ENCODE results near the gene AQP6. TPM values are rescaled to one million over a fixed set of nuclear protein-coding genes. Genes with fewer than 3 reads are reported as not detected.

The AQP6 gene
- total RNA-seq, 2 experiments from 2014 or later, result not detected

DNA sequence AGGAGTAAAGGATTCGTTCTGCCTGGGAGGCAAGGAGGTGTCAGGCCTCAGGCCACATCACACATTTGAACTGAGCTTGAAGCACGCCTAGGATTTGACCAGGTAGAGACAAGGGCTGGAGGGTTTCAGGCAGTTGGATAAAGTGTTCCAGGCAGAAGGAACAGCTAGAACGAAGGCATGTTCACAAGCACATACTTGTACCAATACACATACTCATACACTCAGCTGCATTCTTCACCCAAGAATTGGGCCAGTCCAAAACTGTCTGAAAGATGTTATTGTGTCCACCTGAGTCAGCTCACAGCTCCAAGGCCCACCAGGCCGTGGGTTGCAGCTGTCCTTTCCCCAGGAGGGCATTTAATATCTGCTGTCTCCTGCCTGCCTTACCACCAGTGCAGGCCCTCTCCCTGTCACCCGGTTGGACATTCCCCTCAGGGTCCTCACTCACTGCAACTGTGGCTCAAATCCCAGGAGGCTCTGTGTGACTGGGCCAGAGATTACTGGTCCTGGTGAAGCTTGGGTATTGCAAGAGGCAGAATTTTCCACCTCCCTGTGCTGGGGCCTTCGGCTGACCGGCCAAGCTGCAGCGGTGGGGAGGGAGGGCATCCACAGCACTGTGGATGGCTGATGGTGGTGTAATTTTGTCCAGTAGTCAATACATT, 35.0 kb upstream of the AQP6 start:
- DNase-seq (ENCODE audit: low spot score), result no peak
- Histone ChIP-seq H3K4me2 (ENCODE audit: low read length) (no peak overlapping the region), H3K4me3 (ENCODE audit: low read depth, low read length, poor library complexity, severe bottlenecking) (no peak overlapping the region), H3K36me3 (ENCODE audit: insufficient read depth, low read length) (no peaks in the 10 kb centered on the region), H3K27ac (ENCODE audit: low read depth, low read length, poor library complexity, severe bottlenecking) (no peak overlapping the region), H3K4me1 (ENCODE audit: insufficient read depth, low read length, poor library complexity, severe bottlenecking) (peaks cover 11% of the 10 kb centered on the region), H3K9me2 (ENCODE audit: insufficient read depth, low read length) (no peaks in the 10 kb centered on the region), H4K20me1 (ENCODE audit: insufficient read depth, low read length) (no peaks in the 10 kb centered on the region), H2AFZ (ENCODE audit: low read length) (no peak overlapping the region), H3K9me3 (ENCODE audit: low read length) (no peaks in the 10 kb centered on the region), H3K79me2 (ENCODE audit: insufficient read depth, low read depth, low read length) (no peaks in the 10 kb centered on the region)
- TF ChIP-seq, protein P1, sequence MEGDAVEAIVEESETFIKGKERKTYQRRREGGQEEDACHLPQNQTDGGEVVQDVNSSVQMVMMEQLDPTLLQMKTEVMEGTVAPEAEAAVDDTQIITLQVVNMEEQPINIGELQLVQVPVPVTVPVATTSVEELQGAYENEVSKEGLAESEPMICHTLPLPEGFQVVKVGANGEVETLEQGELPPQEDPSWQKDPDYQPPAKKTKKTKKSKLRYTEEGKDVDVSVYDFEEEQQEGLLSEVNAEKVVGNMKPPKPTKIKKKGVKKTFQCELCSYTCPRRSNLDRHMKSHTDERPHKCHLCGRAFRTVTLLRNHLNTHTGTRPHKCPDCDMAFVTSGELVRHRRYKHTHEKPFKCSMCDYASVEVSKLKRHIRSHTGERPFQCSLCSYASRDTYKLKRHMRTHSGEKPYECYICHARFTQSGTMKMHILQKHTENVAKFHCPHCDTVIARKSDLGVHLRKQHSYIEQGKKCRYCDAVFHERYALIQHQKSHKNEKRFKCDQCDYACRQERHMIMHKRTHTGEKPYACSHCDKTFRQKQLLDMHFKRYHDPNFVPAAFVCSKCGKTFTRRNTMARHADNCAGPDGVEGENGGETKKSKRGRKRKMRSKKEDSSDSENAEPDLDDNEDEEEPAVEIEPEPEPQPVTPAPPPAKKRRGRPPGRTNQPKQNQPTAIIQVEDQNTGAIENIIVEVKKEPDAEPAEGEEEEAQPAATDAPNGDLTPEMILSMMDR (conservative IDR thresholded peaks at IDR 0.05; ENCODE audit: low read length), result no peak
- no peak for TF ChIP-seq EZH2phosphoT487 (IDR thresholded peaks at IDR 0.05; ENCODE audit: borderline replicate concordance, low read depth, low read length)
- POLR2A ChIA-PET, result no interaction called here
- no TSS peak for BruUV-seq (replicated peaks)
- intact Hi-C loops (cut with micrococcal nuclease; ENCODE audit: unreplicated experiment), result no loop called here
- CTCF ChIA-PET (ENCODE audit: unreplicated experiment), result no interaction called here

DNA sequence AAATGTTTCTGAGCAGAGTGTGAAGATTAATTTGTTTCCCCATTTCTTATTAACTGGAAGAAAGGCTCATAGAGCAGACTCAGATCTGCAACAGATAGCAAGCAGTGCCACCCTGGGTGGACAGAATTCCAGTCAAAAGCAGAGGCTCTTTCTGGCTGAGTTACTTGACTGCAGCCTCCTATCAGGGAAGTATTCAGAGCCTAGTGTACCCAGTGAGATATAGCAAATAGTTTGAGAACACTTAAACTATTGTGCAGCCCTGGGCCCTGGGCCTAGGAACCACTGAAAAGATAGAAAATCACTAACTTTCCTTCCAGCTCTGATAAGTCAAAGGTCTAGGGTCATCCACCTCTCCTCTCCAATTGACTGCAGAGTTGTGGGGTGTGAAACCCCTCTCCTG, 33.4 kb upstream of the AQP6 start:
- intact Hi-C loops (cut with micrococcal nuclease; ENCODE audit: unreplicated experiment), result no loop called here
- POLR2A ChIA-PET, result interaction anchor here (0.6 kb wide), 1 partner anchor 222 kb away, joined by 3 read pairs; no protein-coding TSS in a partner anchor
- CTCF ChIA-PET (ENCODE audit: unreplicated experiment), result interaction anchor here (1.5 kb wide), 1 partner anchor 131 kb away, joined by 3 read pairs; no protein-coding TSS in a partner anchor

More for the DNA sequence above, 33.4 kb upstream of the AQP6 start:
- H3K9me3 ChIP-seq (ENCODE audit: low read length), result no peaks in the 10 kb centered on the region
- BruUV-seq (replicated peaks), result no TSS peak
- DNase-seq (ENCODE audit: low spot score), result no peak
- H4K20me1 ChIP-seq (ENCODE audit: insufficient read depth, low read length), result no peaks in the 10 kb centered on the region
- peaks cover 11% of the 10 kb centered on the region for H3K4me1 ChIP-seq (ENCODE audit: insufficient read depth, low read length, poor library complexity, severe bottlenecking)
- no peaks in the 10 kb centered on the region for H3K79me2 ChIP-seq (ENCODE audit: insufficient read depth, low read depth, low read length)
- H3K4me2 ChIP-seq (ENCODE audit: low read length), result no peak overlapping the region
- H2AFZ ChIP-seq (ENCODE audit: low read length), result no peak overlapping the region
- no peaks in the 10 kb centered on the region for H3K9me2 ChIP-seq (ENCODE audit: insufficient read depth, low read length)
- no peaks in the 10 kb centered on the region for H3K36me3 ChIP-seq (ENCODE audit: insufficient read depth, low read length)
- H3K4me3 ChIP-seq (ENCODE audit: low read depth, low read length, poor library complexity, severe bottlenecking), result no peak overlapping the region
- H3K27ac ChIP-seq (ENCODE audit: low read depth, low read length, poor library complexity, severe bottlenecking), result no peak overlapping the region
- TF ChIP-seq, protein P1 (conservative IDR thresholded peaks at IDR 0.05; ENCODE audit: low read length), result no peak
- no peak for TF ChIP-seq EZH2phosphoT487 (IDR thresholded peaks at IDR 0.05; ENCODE audit: borderline replicate concordance, low read depth, low read length)

Data from OCI-LY7 (cell line).